ENCODE measurements around the gene FRMD1. TPM values are rescaled to one million over a fixed set of nuclear protein-coding genes. Genes with fewer than 3 reads are reported as not detected.

Gene FRMD1
- total RNA-seq, 1 experiment from 2014 or later = not detected

DNA sequence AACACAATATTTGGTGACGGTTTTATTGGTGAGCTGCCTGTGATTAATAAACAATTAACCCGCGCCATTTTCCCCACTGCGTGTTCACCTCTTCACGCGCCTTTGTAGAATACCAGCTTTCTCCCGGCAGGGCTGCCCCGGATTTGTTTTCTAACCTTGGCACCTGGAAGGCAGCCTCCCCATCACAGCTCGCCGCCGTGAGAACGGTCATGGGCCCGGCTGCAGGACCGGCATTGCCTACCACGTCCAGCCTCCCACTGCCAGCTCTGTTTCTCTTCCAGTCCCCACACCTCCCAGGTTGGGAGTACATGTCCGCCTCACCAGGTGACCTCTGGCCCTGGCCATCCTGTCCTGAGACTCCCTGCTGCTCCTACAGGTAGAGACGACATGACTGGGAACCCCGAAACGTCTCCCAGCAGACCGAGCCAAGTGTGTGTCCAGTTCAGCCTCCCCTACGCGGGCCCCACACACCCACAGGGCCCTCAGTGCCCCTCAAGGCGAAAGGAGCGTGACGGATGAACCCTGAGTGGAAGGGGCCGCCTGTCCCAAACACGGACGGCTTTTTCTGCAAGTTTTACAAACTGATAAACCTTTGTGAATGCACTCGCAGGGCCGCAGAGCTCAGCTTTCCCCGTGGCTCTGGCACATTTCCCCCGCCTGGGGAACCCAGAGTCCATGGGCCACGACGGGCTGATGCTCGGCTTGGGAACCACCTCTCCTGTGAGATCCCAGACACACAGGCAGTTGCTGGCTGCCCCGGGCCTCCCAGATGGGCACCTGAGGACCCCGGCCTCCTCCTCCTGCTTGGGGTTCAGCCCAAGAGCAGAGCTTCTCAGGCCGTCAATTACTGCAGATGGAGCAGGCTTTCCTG lies 25.7 kb downstream of the FRMD1 start:
- Histone ChIP-seq H3K4me3 (ENCODE audit: insufficient read depth, low read depth, low read length) (no peak overlapping the region), H3K36me3 (replicated peaks; ENCODE audit: control insufficient read depth, insufficient read depth, low read length) (no peaks in the 10 kb centered on the region), H3K27me3 (ENCODE audit: control insufficient read depth, insufficient read depth, low read length) (no peaks in the 10 kb centered on the region)
- peak; percentile 42 for DNase-seq

DNA sequence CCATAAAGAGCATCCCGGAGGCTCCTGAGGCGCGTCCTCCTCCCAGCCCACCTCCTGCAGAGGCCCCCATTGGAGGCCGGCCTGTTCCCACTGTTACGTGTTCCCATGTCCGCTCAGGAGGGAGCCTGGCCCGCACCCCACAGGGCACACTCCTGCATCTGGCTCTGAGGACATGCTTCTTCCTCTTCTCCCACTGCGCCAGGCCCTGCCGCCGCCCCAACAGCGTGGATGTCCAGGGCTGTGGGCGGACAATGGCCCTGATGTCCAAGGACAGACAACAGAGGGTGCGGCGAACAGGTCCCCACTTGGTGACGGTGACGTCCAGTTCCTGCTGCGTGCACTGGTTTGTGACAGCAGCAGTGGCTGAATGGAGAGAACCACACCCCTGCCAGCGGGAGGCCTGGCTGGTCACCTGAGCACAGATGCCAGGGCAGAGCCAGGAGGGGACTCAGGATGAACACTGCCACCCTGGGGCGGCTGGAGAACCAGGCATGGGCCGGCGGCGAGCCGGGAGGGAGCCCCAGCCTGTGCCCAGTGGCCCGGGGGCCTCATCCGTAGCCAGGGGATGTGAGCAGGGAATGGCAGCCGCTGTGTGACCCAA lies 26.6 kb downstream of the FRMD1 start:
- Histone ChIP-seq H3K4me3 (ENCODE audit: insufficient read depth, low read depth, low read length) (no peak overlapping the region), H3K36me3 (replicated peaks; ENCODE audit: control insufficient read depth, insufficient read depth, low read length) (no peaks in the 10 kb centered on the region), H3K27me3 (ENCODE audit: control insufficient read depth, insufficient read depth, low read length) (no peaks in the 10 kb centered on the region)
- DNase-seq = peak; percentile 61

DNA sequence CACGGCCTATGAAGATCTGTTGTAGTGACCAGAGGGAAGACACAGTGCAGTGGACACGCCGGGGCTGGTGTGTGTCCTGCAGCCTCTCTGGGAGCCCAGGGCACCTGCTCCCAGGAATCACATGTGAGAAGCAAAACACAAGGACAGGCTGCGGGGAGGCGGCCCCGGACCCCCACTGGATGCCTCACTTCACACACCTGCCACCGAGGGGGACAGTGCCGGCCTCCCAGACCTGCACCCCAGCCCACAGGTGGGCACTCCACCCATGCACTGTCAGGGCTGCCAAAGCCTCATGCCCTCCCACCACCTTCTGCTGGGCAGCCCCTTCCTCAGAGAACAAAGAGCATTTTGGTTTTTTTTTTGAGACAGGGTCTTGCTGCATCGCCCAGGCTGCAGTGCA lies 27.4 kb downstream of the FRMD1 start:
- no peak for DNase-seq

DNA sequence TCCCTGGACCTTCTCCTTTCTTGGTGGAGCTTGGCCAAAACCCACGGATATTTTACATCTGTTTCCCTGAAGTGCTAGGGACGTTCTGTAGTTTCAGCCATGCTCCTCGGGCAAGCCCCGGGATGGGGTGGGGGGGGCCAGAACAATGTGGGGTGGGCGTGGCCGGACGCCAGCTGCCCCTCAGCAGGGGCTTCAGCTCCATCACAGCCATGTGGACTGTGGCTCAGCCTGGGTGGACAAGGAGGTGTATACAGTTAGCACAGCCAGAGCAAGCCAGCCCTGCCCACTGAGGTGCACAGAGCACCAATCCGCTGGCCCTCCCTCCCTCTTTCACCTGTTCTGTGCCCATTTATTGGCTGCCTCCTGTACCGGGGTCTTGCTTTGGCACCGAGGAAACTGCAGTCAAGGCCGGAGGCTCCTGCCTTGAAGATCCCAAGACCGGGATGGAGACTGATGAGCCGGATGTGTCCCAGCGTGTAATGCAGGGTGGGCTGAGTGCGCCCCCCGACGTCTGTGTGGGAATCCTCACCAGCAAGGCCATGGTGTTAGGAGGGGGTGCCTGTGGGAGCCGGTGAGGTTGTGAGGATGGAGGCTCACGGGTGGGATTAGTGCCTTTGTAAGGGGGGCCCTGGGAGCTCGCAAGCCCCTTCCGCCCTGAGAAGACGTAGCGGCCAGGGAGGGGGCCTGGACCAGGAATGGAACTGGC lies 28.0 kb downstream of the FRMD1 start:
- no peak overlapping the region for H3K4me3 ChIP-seq (ENCODE audit: insufficient read depth, low read depth, low read length)
- peak; percentile 90 for DNase-seq
- H3K27me3 ChIP-seq (ENCODE audit: control insufficient read depth, insufficient read depth, low read length) = no peaks in the 10 kb centered on the region
- no peaks in the 10 kb centered on the region for H3K36me3 ChIP-seq (replicated peaks; ENCODE audit: control insufficient read depth, insufficient read depth, low read length)

More for the DNA sequence above, 27.4 kb downstream of the FRMD1 start:
- Histone ChIP-seq H3K36me3 (replicated peaks; ENCODE audit: control insufficient read depth, insufficient read depth, low read length) (no peaks in the 10 kb centered on the region), H3K4me3 (ENCODE audit: insufficient read depth, low read depth, low read length) (no peak overlapping the region), H3K27me3 (ENCODE audit: control insufficient read depth, insufficient read depth, low read length) (no peaks in the 10 kb centered on the region)

DNA sequence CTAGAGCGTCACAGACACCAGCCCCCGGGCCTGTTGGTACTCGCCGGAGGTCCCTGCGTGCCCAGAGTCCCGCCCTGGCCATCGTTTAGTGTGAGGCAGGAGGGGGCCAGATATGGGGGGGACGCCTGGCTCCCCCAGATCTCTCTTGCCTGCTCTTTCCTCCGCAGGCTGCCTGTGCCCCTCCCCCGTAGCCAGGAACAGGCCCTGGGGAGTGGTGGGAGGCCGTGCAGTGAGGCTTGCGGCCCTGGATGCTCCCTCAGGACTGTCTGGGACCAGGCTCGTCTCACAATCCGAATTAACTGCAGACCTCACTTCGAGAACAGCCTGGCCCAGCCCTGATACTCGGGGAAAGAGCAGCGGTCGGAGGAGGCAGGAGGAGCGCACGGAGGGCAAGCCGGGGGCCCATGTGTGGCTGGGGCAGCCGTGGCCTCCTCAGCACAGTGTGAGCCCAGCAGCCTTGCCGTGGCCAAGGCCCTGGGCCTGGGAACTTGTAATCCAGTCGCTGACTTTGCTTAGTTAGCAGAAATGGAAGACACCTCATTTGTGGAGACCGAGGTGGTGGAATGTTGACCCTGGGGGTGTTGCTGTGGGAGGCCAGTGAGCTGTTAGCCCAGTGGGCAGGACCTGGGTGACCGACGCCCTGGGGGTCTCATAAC lies 28.7 kb downstream of the FRMD1 start:
- H3K4me3 ChIP-seq (ENCODE audit: insufficient read depth, low read depth, low read length) = no peak overlapping the region
- no peak for DNase-seq
- no peaks in the 10 kb centered on the region for H3K27me3 ChIP-seq (ENCODE audit: control insufficient read depth, insufficient read depth, low read length)
- H3K36me3 ChIP-seq (replicated peaks; ENCODE audit: control insufficient read depth, insufficient read depth, low read length) = no peaks in the 10 kb centered on the region

DNA sequence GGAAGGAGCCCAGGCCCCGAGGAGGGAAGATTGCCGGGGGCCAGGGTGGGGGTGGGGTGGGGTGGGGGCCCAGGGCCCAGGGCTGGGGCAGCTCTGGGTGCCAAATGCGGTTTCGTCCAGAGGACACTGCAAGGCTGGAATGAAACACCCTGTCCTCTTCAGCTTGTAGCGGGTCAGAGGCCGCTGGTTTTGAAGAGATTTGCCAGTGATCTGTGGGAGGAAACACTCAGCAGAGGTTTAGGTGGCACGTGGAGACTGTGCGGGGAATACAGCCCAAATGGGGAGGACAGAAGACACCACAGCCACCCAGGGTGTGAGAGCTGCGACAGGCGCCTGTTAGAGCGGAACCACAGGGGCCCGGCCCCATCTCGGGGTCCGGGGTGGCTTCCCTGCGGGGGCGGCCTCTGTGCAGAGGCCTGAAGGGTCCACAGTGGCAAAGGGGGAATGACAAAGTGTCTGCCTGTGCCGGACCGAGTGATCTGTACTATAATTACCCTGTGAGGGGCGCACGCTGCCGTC lies 29.2 kb downstream of the FRMD1 start:
- Histone ChIP-seq H3K36me3 (replicated peaks; ENCODE audit: control insufficient read depth, insufficient read depth, low read length) (no peaks in the 10 kb centered on the region), H3K4me3 (ENCODE audit: insufficient read depth, low read depth, low read length) (no peak overlapping the region), H3K27me3 (ENCODE audit: control insufficient read depth, insufficient read depth, low read length) (no peaks in the 10 kb centered on the region)
- DNase-seq = peak; percentile 64

DNA sequence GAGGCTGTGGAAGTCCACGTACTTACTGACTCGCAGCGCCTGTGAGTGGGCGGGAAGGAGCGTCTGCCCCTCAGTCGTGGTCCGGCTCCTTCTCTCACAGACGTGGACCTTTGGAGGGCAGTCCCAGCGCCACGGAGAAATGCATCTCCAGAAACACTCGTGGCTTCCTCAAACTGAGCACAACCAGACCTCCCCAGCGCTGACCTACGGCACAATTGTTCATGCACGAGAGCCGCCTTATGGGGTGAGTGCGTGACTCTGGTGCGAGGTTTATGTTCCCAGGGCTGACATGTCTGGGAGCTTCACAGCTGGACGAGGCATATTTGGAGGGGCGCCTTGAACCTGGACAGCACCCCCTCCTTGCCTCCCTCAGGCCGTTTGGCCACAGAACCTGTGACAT lies 29.7 kb downstream of the FRMD1 start:
- peak; percentile 46 for DNase-seq

DNA sequence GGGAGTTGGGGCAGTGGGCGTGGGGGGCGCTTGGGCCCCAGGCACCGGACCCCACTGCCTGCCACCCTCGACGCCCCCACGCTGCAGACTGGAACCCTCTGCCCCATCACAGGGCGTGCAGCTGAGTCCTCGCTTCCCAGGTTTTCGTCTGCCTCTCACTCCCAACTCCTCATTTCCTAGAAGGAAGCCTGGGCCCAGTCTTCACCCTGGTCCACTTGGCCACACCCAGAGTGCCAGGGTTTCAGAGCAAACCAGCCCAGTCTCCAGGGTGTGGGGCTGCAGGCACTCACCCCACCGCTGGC lies 30.3 kb downstream of the FRMD1 start:
- no peaks in the 10 kb centered on the region for H3K27me3 ChIP-seq (ENCODE audit: control insufficient read depth, insufficient read depth, low read length)
- H3K4me3 ChIP-seq (ENCODE audit: insufficient read depth, low read depth, low read length) = no peak overlapping the region
- no peaks in the 10 kb centered on the region for H3K36me3 ChIP-seq (replicated peaks; ENCODE audit: control insufficient read depth, insufficient read depth, low read length)
- DNase-seq = no peak

More for the DNA sequence above, 29.7 kb downstream of the FRMD1 start:
- Histone ChIP-seq H3K4me3 (ENCODE audit: insufficient read depth, low read depth, low read length) (no peak overlapping the region), H3K27me3 (ENCODE audit: control insufficient read depth, insufficient read depth, low read length) (no peaks in the 10 kb centered on the region), H3K36me3 (replicated peaks; ENCODE audit: control insufficient read depth, insufficient read depth, low read length) (no peaks in the 10 kb centered on the region)

DNA sequence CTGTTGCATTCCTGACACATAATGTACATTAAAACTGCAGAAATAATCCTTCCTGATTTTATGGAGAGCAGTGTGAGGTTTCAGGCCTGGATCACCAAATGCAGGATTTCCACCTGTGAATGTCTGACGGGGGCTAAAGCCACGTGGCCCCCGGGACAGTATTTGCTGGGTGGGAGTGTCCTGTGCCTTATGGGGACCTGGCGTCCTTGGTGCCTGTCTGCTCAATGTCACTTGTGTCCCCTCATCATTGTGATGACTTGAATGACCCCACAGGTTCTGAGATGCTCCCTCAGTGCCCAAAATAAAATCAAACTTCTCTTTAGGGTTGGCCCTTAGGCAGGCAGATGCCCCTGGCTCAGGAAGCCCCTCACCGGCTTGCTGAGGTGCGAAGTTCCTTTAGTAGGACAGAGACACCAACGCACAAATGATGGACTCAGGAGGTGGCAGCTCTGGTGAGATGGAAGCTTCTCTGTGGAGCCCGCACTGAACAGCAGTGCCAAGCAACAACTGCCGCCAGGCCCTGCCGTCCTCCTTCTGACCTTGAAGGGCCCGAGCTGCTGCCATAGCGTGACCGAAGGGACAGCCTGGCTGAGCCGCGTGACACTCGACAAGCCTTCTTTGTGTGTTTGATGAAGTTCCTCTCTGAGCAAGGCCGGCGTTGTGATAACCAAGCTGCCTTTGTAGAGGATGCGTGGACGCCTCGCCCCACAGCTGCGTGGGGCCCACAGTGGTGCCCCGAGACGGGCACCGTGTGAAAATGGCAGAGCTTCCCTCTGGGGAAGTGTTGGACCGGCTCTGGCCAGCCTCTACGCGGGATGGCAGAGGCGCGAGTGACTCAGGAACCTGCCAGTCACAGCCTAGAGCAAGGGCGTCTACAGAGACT lies 30.9 kb downstream of the FRMD1 start:
- H3K27me3 ChIP-seq (ENCODE audit: control insufficient read depth, insufficient read depth, low read length) = no peaks in the 10 kb centered on the region
- no peak overlapping the region for H3K4me3 ChIP-seq (ENCODE audit: insufficient read depth, low read depth, low read length)
- no peaks in the 10 kb centered on the region for H3K36me3 ChIP-seq (replicated peaks; ENCODE audit: control insufficient read depth, insufficient read depth, low read length)
- DNase-seq = no peak

DNA sequence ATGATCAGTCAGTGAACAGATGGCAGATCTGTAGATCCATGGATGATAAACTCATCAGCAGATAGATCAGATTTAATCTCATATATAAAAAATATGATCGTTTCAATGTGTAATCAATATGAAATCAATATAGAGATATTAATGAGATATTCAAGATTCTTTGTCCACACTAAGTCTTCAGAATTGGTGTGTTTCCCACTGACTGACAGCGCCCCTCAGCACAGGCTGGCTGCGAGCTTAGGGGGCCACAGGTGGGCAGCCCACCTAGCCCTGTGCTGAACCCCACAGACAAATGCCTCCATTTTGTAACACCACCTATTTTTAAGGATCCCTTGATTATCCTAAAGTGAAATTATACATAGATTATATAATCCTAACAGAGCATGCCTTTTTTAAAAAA lies 32.3 kb downstream of the FRMD1 start:
- no peak for DNase-seq
- Histone ChIP-seq H3K36me3 (replicated peaks; ENCODE audit: control insufficient read depth, insufficient read depth, low read length) (no peaks in the 10 kb centered on the region), H3K4me3 (ENCODE audit: insufficient read depth, low read depth, low read length) (no peak overlapping the region)

DNA sequence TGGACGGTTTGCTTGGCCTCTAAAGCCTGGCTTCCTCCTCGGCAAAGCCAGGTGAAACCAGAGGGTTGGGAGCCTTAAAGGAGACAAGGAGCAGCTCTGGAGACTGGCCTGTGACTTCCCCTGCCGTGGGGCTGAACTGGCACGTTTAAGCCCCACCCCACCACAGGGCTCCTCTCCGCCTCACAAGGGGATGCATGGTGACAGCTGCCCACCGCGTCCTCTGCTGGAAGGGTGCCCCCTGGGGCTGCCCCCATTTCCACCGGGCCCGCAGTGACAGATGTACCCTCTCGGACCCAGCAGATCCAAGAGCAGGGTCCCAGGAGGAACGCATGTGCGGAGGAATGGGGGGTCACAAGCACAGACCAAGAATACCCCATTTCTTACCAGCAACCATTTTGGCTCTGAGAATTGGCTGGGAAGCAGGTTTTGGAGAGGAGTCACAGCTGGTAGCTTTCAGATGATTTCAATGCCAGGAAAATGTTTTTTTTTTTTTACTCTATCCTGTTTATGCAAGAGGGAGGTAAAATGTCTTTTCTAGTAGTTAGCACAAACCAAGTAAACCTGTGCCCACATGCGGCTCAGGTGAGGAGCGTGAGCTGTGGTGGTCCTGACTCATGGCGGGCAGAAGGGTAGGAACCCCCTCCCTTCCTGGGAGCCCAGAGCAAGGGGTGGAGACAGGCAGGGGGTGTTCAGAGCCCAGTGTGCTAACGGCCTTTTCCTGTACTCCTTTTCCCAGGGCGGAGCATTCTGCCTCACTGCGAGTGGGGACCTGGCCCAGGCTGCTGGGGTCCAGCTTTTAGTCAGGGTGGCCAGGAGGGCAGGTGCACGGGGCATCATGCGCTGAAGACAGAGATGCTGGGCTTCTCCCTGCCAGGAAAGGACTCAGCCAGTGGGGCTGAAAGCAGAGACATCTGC lies 33.0 kb downstream of the FRMD1 start:
- no peaks in the 10 kb centered on the region for H3K27me3 ChIP-seq (ENCODE audit: control insufficient read depth, insufficient read depth, low read length)
- H3K4me3 ChIP-seq (ENCODE audit: insufficient read depth, low read depth, low read length) = no peak overlapping the region
- DNase-seq = peak; percentile 62
- no peaks in the 10 kb centered on the region for H3K36me3 ChIP-seq (replicated peaks; ENCODE audit: control insufficient read depth, insufficient read depth, low read length)

More for the DNA sequence above, 32.3 kb downstream of the FRMD1 start:
- no peaks in the 10 kb centered on the region for H3K27me3 ChIP-seq (ENCODE audit: control insufficient read depth, insufficient read depth, low read length)

DNA sequence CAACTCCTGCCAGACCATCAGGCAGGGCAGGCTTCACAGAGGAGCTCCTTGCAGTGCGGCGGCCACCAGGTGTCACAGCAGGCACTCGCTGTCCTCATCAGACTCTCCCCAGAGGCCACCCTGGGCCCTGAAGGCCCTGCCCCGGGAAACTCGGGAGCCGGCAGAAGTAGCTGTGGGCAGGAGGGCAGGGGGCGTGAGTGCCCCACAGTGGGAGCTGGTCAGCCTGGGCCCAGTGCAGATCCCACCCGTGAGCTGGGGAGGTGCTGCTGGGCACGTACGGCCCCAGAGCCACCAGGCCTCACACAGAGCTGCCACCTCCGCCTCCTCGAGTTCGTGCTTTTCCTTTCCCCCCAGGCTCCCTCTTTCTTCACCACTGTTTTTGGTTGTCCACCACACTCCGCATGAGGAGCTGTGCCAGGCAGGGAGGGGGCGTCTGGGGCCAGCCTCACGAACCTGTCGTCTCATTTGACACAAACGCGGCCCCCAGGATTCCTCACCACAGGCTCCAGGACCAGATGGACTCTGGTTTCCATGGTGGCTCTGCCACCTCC lies 33.8 kb downstream of the FRMD1 start:
- no peaks in the 10 kb centered on the region for H3K36me3 ChIP-seq (replicated peaks; ENCODE audit: control insufficient read depth, insufficient read depth, low read length)
- no peak overlapping the region for H3K4me3 ChIP-seq (ENCODE audit: insufficient read depth, low read depth, low read length)
- no peaks in the 10 kb centered on the region for H3K27me3 ChIP-seq (ENCODE audit: control insufficient read depth, insufficient read depth, low read length)
- peak; percentile 62 for DNase-seq
